ENCODE results near the gene RFNG.

GRCh38 chr17:82010575-82011525, 40.8 kb downstream of the RFNG start:
- TF ChIP-seq POLR2A (IDR thresholded peaks at IDR 0.05) (no peak), CTCF (IDR thresholded peaks at IDR 0.05) (no peak)

All from thyroid gland (tissue), 4 donors.